ENCODE measurements around the gene LHFPL6. TPM values are rescaled to one million over a fixed set of nuclear protein-coding genes. Genes with fewer than 3 reads are reported as not detected.

Gene LHFPL6
- total and polyA plus RNA-seq, 10 of the 15 experiments (the other 5 are each of a cell fraction or from before 2014, with no cell fraction given): 0.11 to 4.6 (median 0.41) TPM

- TF ChIP-seq POLR2AphosphoS2 (IDR thresholded peaks at IDR 0.05; ENCODE audit: low read depth, low read length): no peak
- TF ChIP-seq RFX5 (IDR thresholded peaks at IDR 0.05; ENCODE audit: low read depth, low read length): no peak
- TF ChIP-seq HDAC2 (IDR thresholded peaks at IDR 0.05): no peak
- no peak for TF ChIP-seq PML (IDR thresholded peaks at IDR 0.05; ENCODE audit: low read length)
- TF ChIP-seq CBX5 (IDR thresholded peaks at IDR 0.05; ENCODE audit: low read depth): no peak
- no peak for TF ChIP-seq NKRF (conservative IDR thresholded peaks at IDR 0.05)
- no peak for TF ChIP-seq CHD2 (IDR thresholded peaks at IDR 0.05; ENCODE audit: borderline replicate concordance, low read depth, low read length)
- TF ChIP-seq KAT2A (conservative IDR thresholded peaks at IDR 0.05; ENCODE audit: control insufficient read depth, low read depth, low read length): no peak
- TF ChIP-seq HDGF (IDR thresholded peaks at IDR 0.05): no peak
- TF ChIP-seq BHLHE40 (IDR thresholded peaks at IDR 0.05; ENCODE audit: borderline replicate concordance in 1 of 2, low read depth in 2 of 2, low read length in 1 of 2): no peak
- no peak for TF ChIP-seq ZNF207 (IDR thresholded peaks at IDR 0.05; ENCODE audit: borderline replicate concordance)
- no peak for TF ChIP-seq CEBPB (IDR thresholded peaks at IDR 0.05; ENCODE audit: borderline replicate concordance in 1 of 2, low read depth in 2 of 2, low read length in 2 of 2)
- no peak for TF ChIP-seq LARP7 (IDR thresholded peaks at IDR 0.05)
- TF ChIP-seq ETV6 (conservative IDR thresholded peaks at IDR 0.05 in 1 of 2, IDR thresholded peaks at IDR 0.05 in 1 of 2; ENCODE audit: borderline replicate concordance in 1 of 2, low read depth in 1 of 2): no peak
- TF ChIP-seq PAX5 (IDR thresholded peaks at IDR 0.05; ENCODE audit: borderline replicate concordance, low read depth, low read length): no peak
These were observed 147.3 kb downstream of the LHFPL6 start (continued) for GRCh38 chr13:39455521-39456175.
